T-helper 1 cell (primary cell): Measurements from ENCODE around the gene MS4A6A.
"Not testable (repeated sequence)": the region's sequence is repeated elsewhere in the genome, so short reads cannot be mapped to it uniquely, and the experiment has no call there.

Experiments
- DNase-seq, 5 donors: peaks; one replicate each; pipeline ENCODE4 v3.0.0-alpha.2; 2012 to 2020

Gene MS4A6A

GRCh38 chr11:60183591-60184205 lies 815 bp upstream of the MS4A6A start:
- DNase-seq, result no peak

- DNase-seq, result no peak
Observed at GRCh38 chr11:60175860-60176275, 7.0 kb downstream of the MS4A6A start.

DNA sequence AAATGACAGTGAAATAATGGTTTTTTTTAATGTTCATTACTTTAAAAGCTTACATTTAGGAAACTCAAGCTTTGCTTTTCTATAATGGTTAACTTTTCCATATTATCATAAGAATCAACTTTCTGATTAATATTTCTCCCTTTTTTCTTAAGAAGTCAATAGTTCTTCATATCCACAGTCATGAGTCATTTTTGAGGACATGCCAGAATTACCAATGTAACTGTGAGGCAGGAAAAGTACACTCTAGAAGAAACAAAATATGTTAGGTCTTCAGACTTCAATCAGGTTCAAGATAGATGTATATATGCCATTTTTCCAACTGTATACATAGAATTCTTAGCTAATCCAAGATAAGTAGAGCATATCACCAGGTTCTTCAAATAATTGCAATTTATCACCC lies 10.9 kb downstream of the MS4A6A start:
- no peak for DNase-seq

- DNase-seq, result no peak
Observed at GRCh38 chr11:60170566-60170965, 12.3 kb downstream of the MS4A6A start.

- DNase-seq, result no peak
Observed at GRCh38 chr11:60169264-60169915, 13.5 kb downstream of the MS4A6A start.

GRCh38 chr11:60168306-60168705 lies 14.6 kb downstream of the MS4A6A start:
- DNase-seq, result no peak

- DNase-seq, result no peak
Observed at GRCh38 chr11:60165951-60166350, 16.9 kb downstream of the MS4A6A start.

DNA sequence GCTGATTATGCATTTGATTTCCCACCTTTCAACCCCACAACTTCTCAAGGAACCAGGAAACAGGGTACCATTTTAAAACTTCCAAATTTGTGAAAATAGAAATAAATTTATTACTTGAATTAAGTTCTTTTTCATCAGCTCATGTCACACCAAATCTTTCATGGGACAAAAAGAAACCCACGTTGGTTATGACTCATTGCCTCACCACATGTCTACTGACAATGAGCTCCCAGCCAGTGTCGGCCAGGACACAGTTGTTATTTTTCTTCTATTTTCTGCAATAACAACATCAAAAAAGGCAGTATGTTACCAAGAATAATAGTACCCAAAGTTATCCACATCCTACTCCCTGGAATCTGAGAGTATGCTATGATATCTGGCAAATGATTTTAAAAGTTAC lies 17.3 kb downstream of the MS4A6A start:
- no peak for DNase-seq

DNA sequence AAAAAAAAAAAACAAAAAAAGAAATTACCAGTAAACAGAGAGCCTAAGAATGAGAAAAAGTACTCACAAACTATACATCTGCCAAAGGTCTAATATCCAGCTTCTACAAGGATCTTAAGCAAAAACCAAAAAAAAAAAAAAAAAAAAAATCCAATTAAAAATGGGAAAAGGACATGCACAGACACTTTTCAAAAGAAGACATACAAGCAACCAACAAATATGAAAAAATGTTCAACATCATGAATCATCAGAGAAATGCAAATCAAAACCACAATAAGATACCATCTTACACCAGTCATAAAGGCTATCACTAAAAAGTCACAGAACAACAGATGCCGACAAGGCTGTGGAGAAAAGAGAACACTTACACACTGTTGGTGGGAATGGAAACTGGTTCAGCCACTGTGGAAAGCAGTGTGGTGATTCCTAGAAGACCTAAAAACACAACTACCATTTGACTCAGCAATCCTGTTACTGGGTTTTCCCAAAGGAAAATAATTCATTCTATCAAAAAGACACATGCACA lies 18.3 kb downstream of the MS4A6A start:
- peak in 1 of 5 donors; percentile 23 for DNase-seq

DNA sequence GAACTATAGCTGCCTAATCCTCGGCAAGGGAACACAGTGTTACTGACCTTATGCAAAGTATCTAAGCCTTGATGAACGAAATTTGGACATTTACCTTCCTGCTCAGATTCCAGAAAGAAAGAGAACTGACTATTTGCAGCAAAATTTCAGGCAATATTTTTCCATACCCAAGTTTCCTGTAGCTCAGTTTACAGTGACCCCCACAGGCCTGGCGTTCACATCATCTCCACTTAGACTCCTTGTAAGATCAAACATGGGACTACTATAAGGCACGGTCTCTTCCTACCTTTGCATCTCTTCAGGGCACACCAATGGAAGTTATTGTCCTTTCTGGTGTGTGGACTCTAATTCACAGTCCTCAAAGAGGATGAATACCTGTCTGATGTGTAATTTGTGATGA lies 21.1 kb downstream of the MS4A6A start:
- DNase-seq, result no peak

GRCh38 chr11:60161107-60161506 lies 21.8 kb downstream of the MS4A6A start:
- DNase-seq, result no peak

GRCh38 chr11:60159868-60160267 lies 23.0 kb downstream of the MS4A6A start:
- no peak for DNase-seq

GRCh38 chr11:60159284-60159683 lies 23.6 kb downstream of the MS4A6A start:
- DNase-seq, result no peak

- DNase-seq, result no peak
Observed at GRCh38 chr11:60158636-60159035, 24.2 kb downstream of the MS4A6A start.

- DNase-seq, result no peak
Observed at GRCh38 chr11:60155931-60156330, 27.0 kb downstream of the MS4A6A start.

- DNase-seq, result not testable (repeated sequence)
Observed at GRCh38 chr11:60152727-60153126, 30.2 kb downstream of the MS4A6A start.

DNA sequence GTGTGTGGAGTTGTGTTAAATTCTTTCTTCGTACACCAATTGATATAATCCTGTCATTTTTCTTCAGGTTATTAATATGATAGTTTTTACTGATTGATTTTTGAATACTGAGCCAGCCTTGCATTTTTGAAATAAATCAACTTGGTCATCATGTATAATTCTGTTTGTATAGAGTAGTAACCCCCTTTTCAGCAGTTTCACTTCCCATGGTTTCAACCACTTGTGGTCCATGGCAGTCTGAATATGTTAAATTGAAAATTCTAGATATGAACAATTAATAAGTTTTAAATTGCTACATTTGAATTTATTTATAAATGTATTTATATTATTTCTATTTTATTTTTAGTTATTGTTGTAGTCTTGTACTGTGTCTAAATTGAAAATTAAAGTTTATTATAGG lies 32.6 kb downstream of the MS4A6A start:
- DNase-seq, result no peak

- DNase-seq, result no peak
Observed at GRCh38 chr11:60145677-60146076, 37.2 kb downstream of the MS4A6A start.

GRCh38 chr11:60143768-60144167 lies 39.1 kb downstream of the MS4A6A start:
- no peak for DNase-seq

DNA sequence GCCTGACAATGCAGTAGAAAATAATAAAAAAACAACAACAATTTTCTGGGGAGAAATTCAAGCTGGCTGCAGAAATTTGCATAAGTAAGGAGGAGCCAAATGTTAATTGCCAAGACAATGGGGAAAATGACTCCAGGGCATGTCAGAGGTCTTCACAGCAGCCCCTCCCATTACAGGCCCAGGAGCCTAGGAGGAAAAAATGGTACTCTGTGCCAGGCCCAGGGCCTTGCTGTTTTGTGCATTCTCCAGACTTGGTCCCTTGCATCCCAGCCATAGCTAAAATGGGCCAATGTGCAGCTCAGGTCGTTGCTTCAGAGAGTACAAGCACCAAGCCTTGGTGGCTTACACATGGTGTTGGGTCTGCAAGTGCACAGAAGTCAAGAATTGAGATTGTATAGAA lies 49.0 kb downstream of the MS4A6A start:
- DNase-seq, result no peak

DNA sequence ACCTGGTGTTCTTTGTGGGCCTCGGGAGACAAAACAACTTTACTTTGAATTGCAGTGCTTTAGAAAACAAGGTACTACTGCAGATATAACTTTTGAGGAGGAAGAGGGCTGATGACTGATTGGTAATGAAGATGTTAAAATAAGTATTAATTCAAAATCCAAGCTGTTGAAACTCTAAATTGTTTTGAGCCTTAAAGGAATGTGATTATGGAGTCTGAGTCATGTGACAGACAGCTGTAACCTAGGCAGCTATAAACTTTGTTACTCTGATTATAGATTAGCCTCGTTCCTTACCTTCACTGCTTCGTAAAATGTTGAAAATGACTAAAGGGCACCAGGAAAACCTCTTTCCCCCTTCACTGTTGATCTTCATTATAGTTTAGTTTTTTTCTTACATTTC lies 51.0 kb downstream of the MS4A6A start:
- no peak for DNase-seq

GRCh38 chr11:60130496-60130895 lies 52.4 kb downstream of the MS4A6A start:
- DNase-seq, result no peak

DNA sequence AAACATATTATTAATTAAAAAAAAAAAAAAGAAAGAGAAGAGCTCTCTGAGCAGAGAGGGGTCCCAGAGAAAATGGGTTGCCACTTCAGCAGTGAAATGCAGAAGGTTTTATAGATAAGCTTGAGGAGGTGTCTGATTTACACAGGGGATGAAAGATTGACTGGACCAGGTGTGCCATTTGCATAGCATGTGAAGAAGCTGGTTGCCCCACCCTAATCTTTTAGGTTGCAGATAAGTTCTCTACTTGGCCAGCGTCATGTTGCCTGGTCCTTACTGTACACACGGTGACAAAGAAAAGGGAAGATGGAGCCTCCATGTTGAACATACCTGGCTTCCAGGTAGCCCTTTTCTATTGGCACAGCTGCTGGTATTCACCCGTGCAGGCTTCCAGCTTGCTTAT lies 53.0 kb downstream of the MS4A6A start:
- no peak for DNase-seq

DNA sequence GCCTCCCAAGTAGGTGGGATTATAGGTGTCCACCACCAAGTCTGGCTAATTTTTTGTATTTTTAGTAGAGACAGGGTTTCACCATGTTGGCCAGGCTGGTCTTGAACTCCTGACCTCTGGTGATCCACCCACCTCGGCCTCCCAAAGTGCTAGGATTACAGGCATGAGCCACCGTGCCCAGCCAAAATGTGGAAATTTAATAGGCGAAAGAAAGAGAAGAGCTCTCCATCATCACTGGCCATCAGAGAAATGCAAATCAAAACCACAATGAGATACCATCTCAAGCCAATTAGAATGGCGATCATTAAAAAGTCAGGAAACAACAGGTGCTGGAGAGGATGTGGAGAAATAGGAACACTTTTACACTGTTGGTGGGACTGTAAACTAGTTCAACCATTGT lies 54.0 kb downstream of the MS4A6A start:
- DNase-seq, result not testable (repeated sequence)

DNA sequence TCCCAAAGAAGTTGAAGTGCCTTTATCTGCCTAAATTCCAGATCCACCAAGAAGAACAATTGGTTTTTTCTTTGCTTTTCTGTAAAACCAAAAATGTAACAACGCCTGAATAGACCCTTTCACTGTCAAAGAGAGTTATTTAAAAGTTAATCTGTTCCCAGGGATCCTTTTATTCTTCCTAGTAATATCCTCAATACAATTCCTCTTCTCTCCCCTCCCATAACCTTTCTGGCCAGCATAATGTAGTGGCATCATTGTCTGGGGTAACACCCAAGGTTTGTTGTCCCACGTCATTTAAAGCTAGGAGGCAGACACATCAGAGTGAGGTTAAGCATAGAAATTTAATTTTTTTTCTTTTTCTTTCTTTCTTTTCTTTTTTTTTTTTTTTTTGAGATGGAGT lies 54.5 kb downstream of the MS4A6A start:
- DNase-seq, result no peak
